Coronary artery (tissue), 2 donors: ENCODE data around the gene ABLIM2.

Experiments used
- DNase-seq: peaks from one replicate; pipeline ENCODE4 v3.0.0-alpha.2; 2017; ENCODE audit warnings: low spot score
- H3K27ac ChIP-seq, 2 donors: fragments of 200-600 bp; sonication (generic); one replicate each; pipeline ENCODE4 v1.5.1; 2016 to 2019
- H3K4me3 ChIP-seq: fragments of 200-600 bp; sonication (generic); 2 replicates; pipeline ENCODE4 v1.5.1; 2016; ENCODE audit warnings: mild to moderate bottlenecking, moderate library complexity
- TF ChIP-seq, protein P1 (sequence below): fragments of 200-600 bp; sonication (generic); IDR thresholded peaks from one replicate; pipeline ENCODE4 v1.5.1; 2019; ENCODE audit warnings: antibody characterized with exemption

ABLIM2 gene

GRCh38 chr4:8098506-8098905, 60.1 kb downstream of the ABLIM2 start:
- no peak overlapping the region for H3K27ac ChIP-seq
- H3K4me3 ChIP-seq = no peak overlapping the region
- no peak for DNase-seq
- TF ChIP-seq, protein P1, sequence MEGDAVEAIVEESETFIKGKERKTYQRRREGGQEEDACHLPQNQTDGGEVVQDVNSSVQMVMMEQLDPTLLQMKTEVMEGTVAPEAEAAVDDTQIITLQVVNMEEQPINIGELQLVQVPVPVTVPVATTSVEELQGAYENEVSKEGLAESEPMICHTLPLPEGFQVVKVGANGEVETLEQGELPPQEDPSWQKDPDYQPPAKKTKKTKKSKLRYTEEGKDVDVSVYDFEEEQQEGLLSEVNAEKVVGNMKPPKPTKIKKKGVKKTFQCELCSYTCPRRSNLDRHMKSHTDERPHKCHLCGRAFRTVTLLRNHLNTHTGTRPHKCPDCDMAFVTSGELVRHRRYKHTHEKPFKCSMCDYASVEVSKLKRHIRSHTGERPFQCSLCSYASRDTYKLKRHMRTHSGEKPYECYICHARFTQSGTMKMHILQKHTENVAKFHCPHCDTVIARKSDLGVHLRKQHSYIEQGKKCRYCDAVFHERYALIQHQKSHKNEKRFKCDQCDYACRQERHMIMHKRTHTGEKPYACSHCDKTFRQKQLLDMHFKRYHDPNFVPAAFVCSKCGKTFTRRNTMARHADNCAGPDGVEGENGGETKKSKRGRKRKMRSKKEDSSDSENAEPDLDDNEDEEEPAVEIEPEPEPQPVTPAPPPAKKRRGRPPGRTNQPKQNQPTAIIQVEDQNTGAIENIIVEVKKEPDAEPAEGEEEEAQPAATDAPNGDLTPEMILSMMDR = no peak

- no peak for DNase-seq
- no peak overlapping the region for H3K27ac ChIP-seq
- no peak overlapping the region for H3K4me3 ChIP-seq
- TF ChIP-seq, protein P1 = no peak
Measured at GRCh38 chr4:8097721-8098345, 60.8 kb downstream of the ABLIM2 start.

- Histone ChIP-seq H3K4me3 (no peak overlapping the region), H3K27ac (no peak overlapping the region)
- no peak for DNase-seq
- TF ChIP-seq, protein P1 = no peak
Measured at GRCh38 chr4:8097141-8097541, 61.5 kb downstream of the ABLIM2 start.

- DNase-seq = no peak
- TF ChIP-seq, protein P1 = no peak
- H3K27ac ChIP-seq = no peak overlapping the region
Measured at GRCh38 chr4:8096690-8097061, 61.9 kb downstream of the ABLIM2 start.

GRCh38 chr4:8095956-8096689, 62.5 kb downstream of the ABLIM2 start:
- TF ChIP-seq, protein P1 = no peak
- no peak for DNase-seq
- no peak overlapping the region for H3K4me3 ChIP-seq
- no peak overlapping the region for H3K27ac ChIP-seq

More at GRCh38 chr4:8096690-8097061, 61.9 kb downstream of the ABLIM2 start:
- no peak overlapping the region for H3K4me3 ChIP-seq

- DNase-seq = no peak
- TF ChIP-seq, protein P1 = no peak
- Histone ChIP-seq H3K4me3 (no peak overlapping the region), H3K27ac (no peak overlapping the region)
Measured at GRCh38 chr4:8093587-8094274, 64.9 kb downstream of the ABLIM2 start.
